Right cardiac atrium (tissue), 5 donors: ENCODE data around the gene PEF1. TPM values are rescaled to one million over a fixed set of nuclear protein-coding genes. Genes with fewer than 3 reads are reported as not detected.
"Not testable (repeated sequence)": the region's sequence is repeated elsewhere in the genome, so short reads cannot be mapped to it uniquely, and the experiment has no call there.

Experiments
- ATAC-seq, 2 donors: fragments of 200-7000 bp; cut with Tn5 transposase; one replicate each; pipeline versions ENCODE4 v1.8.0 to v1.9.1; 2020; ENCODE audit warnings: moderate library complexity in 2 of 2, mild to moderate bottlenecking in 1 of 2
- DNase-seq, 3 donors: peaks; one replicate each; pipeline ENCODE4 v3.0.0-alpha.2; 2020
- H3K27ac ChIP-seq: one replicate; pipeline ENCODE4 v1.5.1; 2013; ENCODE audit warnings: mild to moderate bottlenecking, low read length, control low read depth, moderate library complexity
- H3K27me3 ChIP-seq: one replicate; pipeline ENCODE4 v1.6.1; 2013; ENCODE audit not compliant: control insufficient read depth, insufficient read depth
- H3K4me1 ChIP-seq: one replicate; pipeline ENCODE4 v1.6.1; 2013; ENCODE audit warnings: low read length; ENCODE audit not compliant: control insufficient read depth, insufficient read depth
- H3K4me3 ChIP-seq: one replicate; pipeline ENCODE4 v1.5.1; 2013; ENCODE audit warnings: low read length, control low read depth
- H3K9me3 ChIP-seq: one replicate; pipeline ENCODE4 v1.6.1; 2013; ENCODE audit warnings: low read length; ENCODE audit not compliant: control insufficient read depth
- WGBS: extraction: QIAGEN DNeasy Blood & Tissue Kit; methylation state at CpG from one replicate; pipeline ENCODE4 v1.1.7; 2013; 5-methylcytosine and 5-hydroxymethylcytosine counted together
- intact Hi-C, 4 donors: fragments of 100-400 bp; cut with DNase I; formaldehyde crosslinking; loops; one replicate each; pipeline versions ENCODE4 v1.11.0 to v1.14.0; 2022 to 2023
- polyA plus RNA-seq: library from polyadenylated mRNA; stranded (reverse); fragments of 200-250 nt; gene quantifications from one replicate; pipeline ENCODE4 v1.2.3, GENCODE V29; 2013
- total RNA-seq, 4 donors: library from RNA; stranded (reverse); fragmentation: NEBNext Ultra II Directional; extraction: Animal tissue kit (Norgen Biotek cat#: 25700); gene quantifications; one replicate each; pipeline ENCODE4 v1.2.1, GENCODE V29; 2021
- donor health status: healthy with polysubstance abuse.
- donor health status: DM: no; HTN: yes; CAD: no.
- donor health status: DM: no; HTN: no; CAD: no.
- donor health status: DM: no; HTN: yes; CAD: no; lungs with severe emphysema.
- donor health status: DM: yes; HTN: yes; CAD: no.

The PEF1 gene
- total and polyA plus RNA-seq, 5 donors: 38.6 to 47.7 (median 42.5) TPM

GRCh38 chr1:31591425-31592093 is 53.1 kb downstream of the PEF1 start:
- DNase-seq (no peak), ATAC-seq (no peak)
- no peak overlapping the region for H3K27ac ChIP-seq
- intact Hi-C loops: loop anchor here in 1 of 4 donors (2.0 kb wide), 1 partner anchor 27 kb away; no protein-coding TSS in a partner anchor
- peaks cover 15% of the 10 kb centered on the region for H3K4me1 ChIP-seq
- 53% methylated on average over 11 of the region's 11 CpGs for WGBS
- no peaks in the 10 kb centered on the region for H3K9me3 ChIP-seq
- H3K27me3 ChIP-seq: no peaks in the 10 kb centered on the region
- no peak overlapping the region for H3K4me3 ChIP-seq

GRCh38 chr1:31588751-31589515 is 55.7 kb downstream of the PEF1 start:
- WGBS: 22% methylated on average over 62 of the region's 62 CpGs
- no peaks in the 10 kb centered on the region for H3K9me3 ChIP-seq
- DNase-seq (peak; percentile 72 to 85 (median 84)), ATAC-seq (peak; percentile 52 to 71)
- peaks cover 11% of the 10 kb centered on the region for H3K4me1 ChIP-seq
- H3K4me3 ChIP-seq: peak overlapping the region; percentile 7
- H3K27me3 ChIP-seq: no peaks in the 10 kb centered on the region
- intact Hi-C loops: no loop called here
- peak overlapping the region; percentile 92 for H3K27ac ChIP-seq

GRCh38 chr1:31587720-31588423 is 56.8 kb downstream of the PEF1 start:
- WGBS: 45% methylated on average over 14 of the region's 14 CpGs
- peak; percentile 17 to 44 for ATAC-seq
- no peak overlapping the region for H3K4me3 ChIP-seq
- peak; percentile 70 to 90 (median 86) for DNase-seq
- intact Hi-C loops: no loop called here
- peak overlapping the region; percentile 88 for H3K27ac ChIP-seq
- no peaks in the 10 kb centered on the region for H3K27me3 ChIP-seq
- peaks cover 20% of the 10 kb centered on the region for H3K4me1 ChIP-seq
- no peaks in the 10 kb centered on the region for H3K9me3 ChIP-seq

GRCh38 chr1:31587328-31587699 is 57.4 kb downstream of the PEF1 start:
- H3K4me1 ChIP-seq: peaks cover 24% of the 10 kb centered on the region
- intact Hi-C loops: not testable (repeated sequence)

GRCh38 chr1:31586376-31587327 is 58.0 kb downstream of the PEF1 start:
- ATAC-seq (no peak), DNase-seq (peak in 1 of 3 donors; percentile 73)
- no peak overlapping the region for H3K4me3 ChIP-seq
- H3K27me3 ChIP-seq: no peaks in the 10 kb centered on the region
- H3K9me3 ChIP-seq: no peaks in the 10 kb centered on the region
- WGBS: 74% methylated on average over 47 of the region's 47 CpGs
- H3K4me1 ChIP-seq: peaks cover 24% of the 10 kb centered on the region
- intact Hi-C loops: no loop called here
- H3K27ac ChIP-seq: no peak overlapping the region

More at GRCh38 chr1:31587328-31587699, 57.4 kb downstream of the PEF1 start:
- DNase-seq, ATAC-seq, H3K27me3 ChIP-seq, H3K4me3 ChIP-seq, H3K9me3 ChIP-seq: not testable (repeated sequence)
- H3K27ac ChIP-seq: peak overlapping the region; percentile 88
- 91% methylated on average over 5 of the region's 5 CpGs for WGBS

GRCh38 chr1:31585736-31586365 is 58.8 kb downstream of the PEF1 start:
- intact Hi-C loops: no loop called here
- H3K9me3 ChIP-seq: no peaks in the 10 kb centered on the region
- H3K27me3 ChIP-seq: no peaks in the 10 kb centered on the region
- no peak for DNase-seq
- H3K27ac ChIP-seq: no peak overlapping the region
- peaks cover 25% of the 10 kb centered on the region for H3K4me1 ChIP-seq
- no peak overlapping the region for H3K4me3 ChIP-seq
- WGBS: 85% methylated on average over 11 of the region's 11 CpGs
- no peak for ATAC-seq

- peak overlapping the region; percentile 81 for H3K27ac ChIP-seq
- H3K9me3 ChIP-seq: no peaks in the 10 kb centered on the region
- ATAC-seq (no peak), DNase-seq (peak in 1 of 3 donors; percentile 60)
- intact Hi-C loops: no loop called here
- H3K4me1 ChIP-seq: peaks cover 28% of the 10 kb centered on the region
- no peaks in the 10 kb centered on the region for H3K27me3 ChIP-seq
- WGBS: 87% methylated on average over 27 of the region's 27 CpGs
- no peak overlapping the region for H3K4me3 ChIP-seq
Measured at GRCh38 chr1:31584869-31585735, 59.6 kb downstream of the PEF1 start.

- 46% methylated on average over 13 of the region's 13 CpGs for WGBS
- Histone ChIP-seq H3K27me3 (no peaks in the 10 kb centered on the region), H3K4me1 (peaks cover 28% of the 10 kb centered on the region), H3K9me3 (no peaks in the 10 kb centered on the region), H3K4me3 (no peak overlapping the region), H3K27ac (peak overlapping the region; percentile 81)
- DNase-seq: peak; percentile 87 to 92 (median 91)
- ATAC-seq: peak; percentile 46 to 48
- intact Hi-C loops: no loop called here
Measured at GRCh38 chr1:31583995-31584868, 60.4 kb downstream of the PEF1 start.
